NCI-H1436 treated with DMSO at 0.1 percent for 48 hours (cell line): ENCODE results near the gene MAST4.

Experiments used
- DNase-seq: peaks from one replicate; lab custom pipeline; 2025; lab: John Stamatoyannopoulos, UW

Gene MAST4

DNA sequence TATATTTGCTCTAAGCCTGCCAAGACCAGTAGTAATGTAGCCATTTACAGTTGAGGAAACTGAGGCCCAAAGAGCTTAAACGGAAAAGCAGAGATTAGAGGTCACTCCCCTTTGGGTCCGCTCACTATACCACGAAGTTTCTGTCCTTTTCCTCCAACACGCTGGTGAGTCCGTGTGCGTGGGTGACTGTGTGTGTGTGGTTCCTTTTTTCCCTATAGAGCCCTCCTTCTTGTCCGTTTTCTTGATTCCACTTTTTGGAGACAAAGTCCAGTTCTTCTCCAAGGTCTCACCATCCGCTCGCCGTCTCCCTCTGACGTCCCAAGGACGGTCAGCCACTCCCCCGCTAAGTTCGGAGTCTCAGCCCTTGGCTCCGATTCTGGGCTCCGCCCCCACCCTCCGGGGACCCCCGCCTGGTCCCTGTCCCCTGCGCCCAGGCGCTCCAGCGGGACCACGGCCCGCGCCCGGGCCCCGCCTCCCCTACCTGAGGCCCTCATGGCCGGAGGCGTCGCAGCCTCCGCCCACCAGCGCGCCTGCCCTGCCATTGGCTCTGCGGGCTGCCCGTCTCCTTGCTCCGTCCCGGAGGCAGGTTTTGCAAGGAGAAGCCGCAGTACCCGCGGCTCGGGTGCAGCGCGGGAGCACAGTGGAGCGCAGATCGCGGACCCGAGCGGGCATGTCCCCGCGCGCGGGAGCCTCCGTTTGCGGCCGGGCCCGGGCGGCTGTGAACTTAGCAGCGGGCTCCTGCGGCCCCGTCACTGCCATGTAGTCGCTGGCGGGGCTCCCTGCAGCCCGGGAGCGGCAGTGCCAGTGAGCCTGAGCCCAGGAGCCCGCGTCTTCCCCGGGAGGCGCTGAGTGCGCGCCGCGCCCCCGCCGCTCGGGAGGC is at the start of gene MAST4:
TSS of gene MAST4 (plus strand) at position 638 of the 880 bp plus-strand sequence. CDS start 263 bp downstream, outside the sequence.
- peak; percentile 4 for DNase-seq

DNA sequence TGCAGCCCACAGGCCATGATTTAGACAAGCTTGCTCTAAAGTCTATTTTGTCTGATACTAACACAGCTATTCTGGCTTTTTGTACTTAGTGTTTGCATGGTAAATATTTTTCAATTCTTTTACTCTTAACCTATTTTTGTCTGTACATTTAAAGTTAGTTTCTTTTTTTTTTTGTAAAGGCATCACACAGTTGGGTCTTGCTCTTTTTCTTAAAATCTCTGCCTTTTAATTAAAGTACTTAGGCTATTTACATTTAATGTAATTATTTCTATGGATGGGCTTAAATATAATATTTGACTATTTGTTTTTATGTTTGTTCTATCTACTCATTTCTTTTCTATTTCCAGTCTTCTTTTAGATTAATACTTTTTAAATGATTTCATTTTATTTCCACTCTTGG is 49.7 kb upstream of the MAST4 start:
- DNase-seq: no peak

GRCh38 chr5:66551338-66551737 is 44.9 kb upstream of the MAST4 start:
- no peak for DNase-seq

DNA sequence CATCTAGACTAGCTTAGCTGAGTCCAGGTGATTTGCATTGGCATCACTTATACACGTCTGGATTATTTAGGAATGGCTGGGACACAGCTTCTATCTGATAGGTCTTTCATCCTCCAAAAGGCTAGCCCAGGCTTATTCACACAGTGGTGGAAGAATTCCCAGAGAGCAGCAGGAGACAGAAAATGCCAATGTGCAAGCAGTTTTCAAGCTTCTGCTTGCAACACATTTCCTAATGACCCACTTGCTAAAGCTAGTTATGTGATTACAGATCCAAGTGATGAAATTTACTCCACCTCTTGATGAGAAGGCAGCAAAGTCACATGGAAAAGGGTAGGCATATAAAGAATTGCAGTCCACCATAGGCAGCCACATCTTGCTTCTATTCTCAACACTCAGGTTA is 44.2 kb upstream of the MAST4 start:
- DNase-seq: no peak

DNA sequence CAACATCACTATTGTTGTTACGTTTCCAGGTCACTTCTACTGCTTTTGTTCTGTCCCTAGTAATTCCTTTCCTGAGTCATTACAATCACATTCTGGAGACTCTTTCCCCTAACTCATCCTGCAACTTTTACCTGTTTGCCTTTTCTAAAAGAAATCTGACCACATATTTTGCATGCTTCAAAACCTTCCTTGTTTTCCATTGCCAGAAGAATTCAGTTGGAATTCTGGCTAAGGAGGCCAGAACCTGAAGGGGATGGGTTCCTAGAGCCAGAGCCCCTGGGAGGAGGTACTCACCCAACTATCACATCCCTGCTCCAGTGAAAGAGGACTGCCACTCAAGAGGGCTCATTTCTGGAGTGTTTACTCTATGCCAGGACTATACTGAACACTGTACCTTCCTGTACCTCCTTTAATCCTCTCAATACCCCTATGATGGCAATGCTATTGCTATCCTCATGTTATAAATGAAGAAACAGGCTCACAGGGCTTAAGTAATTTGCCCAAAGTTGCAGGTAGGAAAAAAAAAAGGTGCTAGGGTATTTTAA is 42.8 kb upstream of the MAST4 start:
- no peak for DNase-seq

GRCh38 chr5:66553916-66554575 is 42.1 kb upstream of the MAST4 start:
- no peak for DNase-seq

DNA sequence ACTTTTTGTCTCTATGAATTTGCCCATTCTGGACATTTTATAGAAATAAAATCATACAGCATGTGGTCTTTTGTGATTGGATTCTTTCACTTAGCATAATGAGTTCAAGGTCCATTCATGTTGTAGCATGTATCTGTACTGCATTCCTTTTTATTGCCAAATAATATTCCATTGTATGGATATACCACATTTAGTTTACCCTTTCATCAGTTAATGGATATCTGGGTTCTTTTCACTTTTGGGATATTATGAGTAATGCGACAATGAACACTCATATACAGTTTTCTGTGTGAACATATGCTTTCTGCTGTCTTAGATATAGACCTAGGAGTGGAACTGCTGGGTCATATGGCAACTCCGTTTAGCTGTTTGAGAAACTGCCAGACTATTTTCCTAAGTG is 41.3 kb upstream of the MAST4 start:
- no peak for DNase-seq

DNA sequence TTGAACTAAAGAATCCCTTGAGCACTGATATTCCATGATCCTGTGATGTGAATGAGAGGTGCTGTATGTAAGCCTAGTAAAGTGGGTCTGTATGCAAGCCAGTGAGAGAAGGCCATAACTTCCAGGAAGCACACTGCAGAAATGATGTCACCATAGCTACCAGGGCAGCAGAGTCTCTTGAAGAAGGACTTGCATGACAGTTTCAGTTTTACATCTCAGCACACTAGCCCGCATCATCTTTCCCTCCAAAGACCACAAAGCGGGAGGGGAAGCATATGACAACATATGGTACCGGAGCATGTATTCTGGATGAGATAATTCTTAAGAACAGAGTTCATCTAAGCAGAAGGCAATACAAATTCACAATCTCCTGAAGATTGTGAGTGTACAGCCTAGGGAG is 37.6 kb upstream of the MAST4 start:
- DNase-seq: no peak

DNA sequence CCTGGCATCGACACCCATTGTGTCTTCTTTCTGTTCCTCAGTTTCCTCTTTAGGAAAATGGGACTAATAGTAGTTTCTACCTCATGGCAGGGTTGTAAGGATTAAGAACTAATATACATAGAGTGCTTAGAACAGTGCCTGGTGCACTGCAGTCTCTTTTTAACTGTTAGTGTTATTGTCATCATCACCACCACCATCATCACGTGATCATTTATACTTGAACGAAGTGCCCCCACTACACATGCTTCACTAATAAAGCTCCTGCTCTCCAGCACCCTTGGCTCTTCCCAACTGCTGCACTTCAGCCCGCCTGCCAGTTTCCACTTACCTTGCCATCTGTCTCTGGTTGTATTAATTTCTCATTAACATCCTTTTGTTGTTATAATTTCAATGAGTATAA is 35.8 kb upstream of the MAST4 start:
- DNase-seq: no peak

DNA sequence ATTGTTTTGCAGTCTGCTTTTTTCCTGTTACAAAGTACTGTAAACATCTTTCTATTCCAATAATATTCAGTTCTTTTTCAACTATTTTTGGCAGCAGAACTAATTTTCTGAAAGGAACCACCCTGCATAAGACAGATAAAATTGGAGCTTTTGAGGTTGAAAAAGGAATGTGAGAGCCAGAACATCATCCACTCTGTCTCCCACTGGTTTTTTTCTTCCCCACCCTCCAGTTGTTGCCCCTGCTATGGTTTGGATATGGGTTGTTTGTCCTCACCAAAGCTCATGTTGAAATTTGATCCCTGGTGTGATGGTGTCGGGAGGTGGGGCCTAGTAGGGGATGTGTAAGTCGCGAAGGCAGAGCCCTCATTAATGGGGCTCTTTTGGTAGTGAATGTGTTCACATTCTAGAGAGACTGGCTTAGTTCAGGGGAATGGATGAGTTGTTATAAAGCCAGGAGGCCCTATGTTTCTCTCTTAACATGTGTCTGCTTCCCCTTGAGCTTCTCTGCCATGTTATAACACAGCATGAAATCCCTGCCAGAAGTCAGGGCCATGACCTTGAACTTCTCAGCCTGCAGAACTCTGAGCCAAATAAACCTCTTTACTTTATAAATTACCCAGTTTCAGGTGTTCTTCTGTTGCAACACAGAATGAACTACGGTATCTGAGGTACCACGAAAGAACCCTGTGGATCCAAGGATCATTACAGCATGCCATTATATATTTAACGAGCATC is 34.8 kb upstream of the MAST4 start:
- DNase-seq: no peak

- DNase-seq: no peak
Measured at GRCh38 chr5:66565878-66566277, 30.3 kb upstream of the MAST4 start.

GRCh38 chr5:66567474-66567873 is 28.7 kb upstream of the MAST4 start:
- no peak for DNase-seq

DNA sequence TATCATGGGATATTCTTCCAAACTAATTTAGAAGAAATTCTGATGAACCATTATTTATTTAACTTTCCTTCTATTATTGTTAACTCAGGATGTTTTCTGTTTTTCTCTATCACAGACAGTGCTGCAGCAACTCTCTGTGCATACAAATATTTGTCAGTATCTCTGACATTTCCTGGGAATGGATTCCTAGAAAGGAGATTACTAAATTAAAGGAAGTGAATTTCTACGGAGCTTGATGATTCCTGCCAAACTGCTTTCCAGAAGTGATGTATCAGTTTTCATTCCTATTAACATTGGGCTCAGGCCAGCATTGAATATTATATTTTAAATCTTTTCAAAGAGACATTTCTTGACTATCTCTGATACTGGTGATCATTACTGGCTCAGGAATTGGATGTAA is 26.0 kb upstream of the MAST4 start:
- DNase-seq: no peak

GRCh38 chr5:66573733-66574132 is 22.5 kb upstream of the MAST4 start:
- DNase-seq: no peak

DNA sequence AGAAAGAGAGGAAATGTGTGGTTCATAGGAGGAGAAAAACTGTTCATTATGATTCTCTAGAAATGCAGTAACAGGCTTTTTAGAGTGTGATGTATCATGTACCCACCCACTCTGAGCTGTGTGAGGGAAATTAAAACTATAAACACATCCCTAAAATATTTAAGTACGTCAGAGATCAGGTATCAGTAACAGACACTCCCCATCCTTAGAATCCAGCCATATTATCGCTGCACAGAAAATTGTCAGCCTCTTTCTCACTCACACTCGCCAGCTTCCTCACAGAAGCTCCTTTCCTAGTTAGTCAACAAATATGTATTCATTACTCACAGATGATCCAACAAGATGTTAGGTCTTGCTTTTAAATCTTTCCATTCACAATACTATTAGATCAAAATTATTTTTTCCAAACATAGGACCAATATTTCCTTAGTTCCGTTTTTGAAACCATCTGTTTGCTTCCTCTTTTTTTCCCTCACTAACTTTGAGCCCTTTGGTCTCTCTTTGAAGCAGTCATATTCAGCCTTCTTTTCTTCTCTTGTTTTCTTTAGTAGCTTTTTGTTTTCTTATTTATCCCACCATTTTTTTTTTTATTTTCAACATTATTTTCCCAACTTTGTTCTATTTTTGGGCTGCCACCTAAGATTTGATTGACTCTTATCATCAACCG is 13.6 kb upstream of the MAST4 start:
- no peak for DNase-seq

GRCh38 chr5:66585291-66585690 is 10.9 kb upstream of the MAST4 start:
- DNase-seq: no peak

DNA sequence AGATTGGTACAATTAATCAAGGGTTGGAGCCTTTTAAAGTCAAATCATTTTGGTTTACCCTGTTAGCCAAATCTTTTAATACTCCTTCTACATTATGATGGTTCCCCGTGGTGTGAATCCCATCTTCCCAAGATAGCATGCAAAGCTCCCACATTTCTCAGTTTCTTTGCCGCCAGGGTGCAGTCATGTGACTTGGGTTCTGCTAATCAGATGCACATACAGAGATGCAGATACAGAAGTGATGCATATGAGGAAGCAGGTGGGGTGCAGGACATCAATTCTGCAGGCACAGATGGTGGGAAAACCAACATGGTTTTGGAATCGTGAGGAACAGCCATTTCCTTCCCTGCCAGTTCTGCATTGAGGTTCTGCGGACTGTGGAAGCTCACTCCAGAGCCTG is 8.4 kb upstream of the MAST4 start:
- DNase-seq: no peak

DNA sequence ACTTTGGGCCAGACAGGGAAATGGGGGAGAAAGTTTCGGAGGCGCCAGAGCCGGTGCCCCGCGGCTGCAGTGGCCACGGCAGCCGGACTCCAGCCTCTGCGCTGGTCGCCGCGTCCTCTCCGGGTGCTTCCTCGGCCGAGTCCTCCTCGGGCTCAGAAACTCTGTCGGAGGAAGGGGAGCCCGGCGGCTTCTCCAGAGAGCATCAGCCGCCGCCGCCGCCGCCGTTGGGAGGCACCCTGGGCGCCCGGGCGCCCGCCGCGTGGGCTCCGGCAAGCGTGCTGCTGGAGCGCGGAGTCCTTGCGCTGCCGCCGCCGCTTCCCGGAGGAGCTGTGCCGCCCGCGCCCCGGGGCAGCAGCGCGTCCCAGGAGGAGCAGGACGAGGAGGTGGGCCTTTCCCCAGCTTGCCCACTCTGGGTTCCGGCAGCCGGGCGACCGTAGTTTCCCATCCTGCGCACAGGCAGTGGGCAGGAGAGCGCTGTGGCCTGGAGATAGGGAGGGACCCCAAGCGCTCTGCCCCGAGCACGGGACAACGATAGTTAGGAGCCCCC is 516 bp downstream of the MAST4 start:
- no peak for DNase-seq

GRCh38 chr5:66597183-66597757 is 1.1 kb downstream of the MAST4 start:
- DNase-seq: no peak

DNA sequence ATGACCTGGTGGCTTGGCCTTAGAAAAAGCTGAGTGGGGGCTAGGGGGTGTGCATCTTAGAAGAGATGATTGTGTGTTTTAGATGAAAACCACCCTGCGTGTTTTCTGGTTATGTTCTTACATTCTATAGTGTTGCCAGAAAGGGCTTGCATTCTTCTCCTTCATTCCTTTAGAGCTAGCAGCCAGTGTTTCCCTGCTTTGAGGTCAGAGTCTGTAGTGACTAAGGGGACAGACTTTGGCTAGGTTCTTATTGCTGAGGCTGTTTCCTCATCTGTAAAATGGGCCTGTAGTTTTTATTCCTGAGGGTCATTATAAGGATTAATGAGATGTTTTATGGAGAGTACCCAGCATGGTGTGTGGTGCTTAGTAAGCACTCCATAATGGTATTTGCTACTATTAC is 6.4 kb downstream of the MAST4 start:
- no peak for DNase-seq

DNA sequence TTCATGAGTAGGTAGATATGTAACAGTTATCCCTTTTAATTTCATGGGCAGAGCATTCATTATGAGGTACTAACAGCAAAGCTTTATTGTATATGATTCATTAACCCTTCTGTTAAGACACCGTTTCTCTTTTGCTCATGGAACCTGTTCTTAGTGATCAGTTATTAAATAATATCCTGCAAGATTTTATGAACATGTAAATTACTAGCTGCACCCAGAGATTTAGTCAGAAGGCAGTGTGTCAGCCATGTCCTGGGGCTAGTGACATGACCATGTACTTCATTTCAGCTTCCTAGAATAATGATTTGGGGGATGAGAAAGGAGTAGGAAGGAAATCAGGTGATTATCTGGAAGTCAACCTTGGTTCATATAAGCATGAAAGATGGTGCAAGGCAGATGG is 7.0 kb downstream of the MAST4 start:
- DNase-seq: no peak
